Smooth muscle cell (in vitro differentiated cells): ENCODE results near the gene RAD23B. TPM values are rescaled to one million over a fixed set of nuclear protein-coding genes. Genes with fewer than 3 reads are reported as not detected.

ENCODE experiments used
- DNase-seq: peaks from one replicate; lab custom pipeline; 2025; ENCODE audit not compliant: unreplicated experiment; lab: John Stamatoyannopoulos, UW
- H2AFZ ChIP-seq: fragments of 200-600 bp; sonication (generic); 2 replicates; pipeline ENCODE4 v1.6.0; 2016; ENCODE audit warnings: antibody characterized with exemption, low read depth, mild to moderate bottlenecking
- H3F3A ChIP-seq: fragments of 200-600 bp; sonication (generic); 2 replicates; pipeline ENCODE4 v1.6.0; 2017; ENCODE audit warnings: antibody characterized with exemption, low read depth
- H3K27ac ChIP-seq: fragments of 200-600 bp; sonication (generic); 2 replicates; pipeline ENCODE4 v1.5.1; 2016; ENCODE audit warnings: low read depth, mild to moderate bottlenecking
- H3K27me3 ChIP-seq: fragments of 200-600 bp; sonication (generic); 2 replicates; pipeline ENCODE4 v1.6.1; 2016; ENCODE audit warnings: low read depth, mild to moderate bottlenecking
- H3K36me3 ChIP-seq: fragments of 200-600 bp; sonication (generic); 2 replicates; pipeline ENCODE4 v1.5.1; 2016; ENCODE audit warnings: low read depth
- H3K4me1 ChIP-seq: fragments of 200-600 bp; sonication (generic); 2 replicates; pipeline ENCODE4 v1.5.1; 2016; ENCODE audit warnings: low read depth
- H3K4me2 ChIP-seq: fragments of 200-600 bp; sonication (generic); 2 replicates; pipeline ENCODE4 v1.6.0; 2016; ENCODE audit warnings: mild to moderate bottlenecking
- H3K4me3 ChIP-seq: fragments of 200-600 bp; sonication (generic); 2 replicates; pipeline ENCODE4 v1.5.1; 2016; ENCODE audit warnings: mild to moderate bottlenecking
- H3K79me2 ChIP-seq: fragments of 200-600 bp; sonication (generic); 2 replicates; pipeline ENCODE4 v1.6.0; 2016; ENCODE audit warnings: low read depth, mild to moderate bottlenecking
- H3K9ac ChIP-seq: fragments of 200-600 bp; sonication (generic); 2 replicates; pipeline ENCODE4 v1.6.0; 2016; ENCODE audit warnings: low read depth
- H3K9me3 ChIP-seq: fragments of 200-600 bp; sonication (generic); replicated peaks from 2 replicates; pipeline ENCODE4 v1.5.1; 2016; ENCODE audit warnings: low read depth
- H4K20me1 ChIP-seq: fragments of 200-600 bp; sonication (generic); 2 replicates; pipeline ENCODE4 v1.6.0; 2016; ENCODE audit warnings: low read depth
- WGBS: methylation state at CpG from one replicate; pipeline ENCODE4 v1.1.7; 2016; ENCODE audit warnings: low lambda C conversion rate; 5-methylcytosine and 5-hydroxymethylcytosine counted together
- polyA plus RNA-seq: library from polyadenylated mRNA; unstranded; fragments of >200 nt; fragmentation: Nextera tagmentation; extraction: Ambion mirVana; gene quantifications from 2 replicates; pipeline ENCODE4 v1.2.1, GENCODE V29; 2016
- total RNA-seq: library from RNA; depleted of rRNA; stranded (reverse); fragments of >200 nt; gene quantifications from 2 replicates; pipeline ENCODE4 v1.2.3, GENCODE V29; 2014
- TF ChIP-seq, protein P1 (sequence below): fragments of 200-600 bp; sonication (generic); IDR thresholded peaks from 2 replicates; pipeline ENCODE4 v1.5.1; 2017; ENCODE audit warnings: borderline replicate concordance, mild to moderate bottlenecking, antibody characterized with exemption; ENCODE audit not compliant: insufficient read depth, poor library complexity, severe bottlenecking

RAD23B gene
- total and polyA plus RNA-seq, 2 experiments from 2014 or later, result 11.0 to 112 TPM

DNA sequence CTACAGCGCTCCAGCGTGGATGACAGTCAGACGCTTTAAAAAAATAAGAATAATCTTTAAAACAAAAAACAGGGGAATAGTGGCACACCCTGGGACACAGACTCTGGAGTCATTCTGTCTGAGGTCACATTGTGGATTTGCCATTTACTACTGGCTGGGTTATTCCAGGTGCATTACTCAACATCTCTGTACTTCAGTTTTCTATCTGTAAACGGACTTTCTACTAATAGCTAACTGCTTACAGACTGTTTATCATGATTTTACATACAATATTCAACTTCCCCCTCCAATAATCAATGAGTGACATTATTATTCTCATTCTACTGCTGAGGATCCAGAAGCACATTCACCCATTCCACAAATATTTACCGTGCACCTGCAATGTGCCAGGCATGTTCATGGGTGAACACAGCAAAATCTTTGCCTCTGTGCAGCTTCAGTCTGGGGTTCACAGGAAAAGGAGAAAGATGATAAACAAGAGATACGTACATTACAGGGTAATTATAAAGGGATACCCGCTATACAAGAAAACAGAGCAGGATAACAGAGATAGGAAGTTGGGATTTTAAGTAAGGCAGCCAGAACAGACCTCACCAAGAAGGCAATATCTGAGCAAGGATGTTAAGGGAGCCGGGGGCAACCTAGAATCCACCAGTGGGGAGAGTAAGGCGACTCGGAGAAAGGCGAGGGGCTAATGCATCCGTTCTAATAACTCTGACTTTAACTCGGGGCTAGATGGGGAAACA is 984 bp upstream of the RAD23B start:
- 35% methylated on average over 13 of the region's 13 CpGs for whole genome bisulfite sequencing
- H3F3A ChIP-seq, result no peaks in the 10 kb centered on the region

DNA sequence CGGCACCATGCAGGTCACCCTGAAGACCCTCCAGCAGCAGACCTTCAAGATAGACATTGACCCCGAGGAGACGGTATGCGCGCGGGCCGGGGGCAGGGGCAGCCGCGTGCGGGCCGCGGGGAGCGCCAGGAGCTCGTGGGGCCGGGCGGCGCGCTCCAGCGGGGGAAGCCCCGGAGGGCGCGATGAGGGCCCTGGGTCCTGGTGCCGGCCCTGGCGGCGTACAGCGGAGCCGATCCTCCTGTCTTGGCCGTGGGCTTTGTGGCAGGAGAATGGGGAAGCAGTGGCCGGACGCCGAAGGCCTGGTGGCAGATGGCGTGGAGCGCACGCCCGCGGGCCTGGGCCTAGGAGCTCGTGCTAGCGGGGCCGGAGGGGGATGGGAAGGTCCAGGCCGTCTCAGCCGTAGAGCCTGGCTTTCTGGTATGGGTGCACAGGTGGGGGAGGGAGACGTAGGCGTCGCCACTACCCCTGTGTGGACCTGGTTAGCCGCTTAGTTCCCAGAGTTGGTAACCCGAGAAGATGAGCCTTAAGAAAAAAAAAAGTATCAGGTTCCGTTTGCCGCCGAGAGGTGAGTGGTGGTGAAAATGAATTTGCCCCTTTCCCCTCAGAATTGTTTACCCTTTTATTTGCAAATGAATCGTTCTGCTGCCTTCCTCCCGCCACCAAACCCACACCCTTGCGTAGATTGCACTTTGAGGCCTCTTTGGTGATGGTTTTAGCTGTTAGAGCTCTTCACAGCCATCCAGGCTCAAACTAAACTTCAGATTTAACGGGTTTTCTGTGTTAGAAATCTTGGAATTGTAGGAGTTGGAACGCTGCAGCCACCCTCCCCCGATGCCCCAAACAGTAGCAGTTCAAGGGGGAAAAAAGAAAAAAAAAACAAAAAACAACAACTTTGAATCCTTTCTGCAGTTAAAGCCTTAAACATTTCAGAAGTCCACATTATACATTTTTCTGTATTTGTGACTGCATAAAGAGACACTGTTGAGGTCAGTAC is 841 bp downstream of the RAD23B start:
- H3K79me2 ChIP-seq, result peaks cover 58% of the 10 kb centered on the region
- H3K4me2 ChIP-seq, result peak overlapping the region; percentile 97
- H4K20me1 ChIP-seq, result peaks cover 51% of the 10 kb centered on the region
- 1% methylated on average over 42 of the region's 55 CpGs for WGBS
- H3K4me3 ChIP-seq, result peak overlapping the region; percentile 91
- no peaks in the 10 kb centered on the region for H3F3A ChIP-seq
- DNase-seq, result peak; percentile 53
- peak overlapping the region; percentile 41 for H2AFZ ChIP-seq
- peak overlapping the region; percentile 97 for H3K9ac ChIP-seq
- no peaks in the 10 kb centered on the region for H3K36me3 ChIP-seq
- no peaks in the 10 kb centered on the region for H3K9me3 ChIP-seq
- peaks cover 21% of the 10 kb centered on the region for H3K4me1 ChIP-seq
- TF ChIP-seq, protein P1, sequence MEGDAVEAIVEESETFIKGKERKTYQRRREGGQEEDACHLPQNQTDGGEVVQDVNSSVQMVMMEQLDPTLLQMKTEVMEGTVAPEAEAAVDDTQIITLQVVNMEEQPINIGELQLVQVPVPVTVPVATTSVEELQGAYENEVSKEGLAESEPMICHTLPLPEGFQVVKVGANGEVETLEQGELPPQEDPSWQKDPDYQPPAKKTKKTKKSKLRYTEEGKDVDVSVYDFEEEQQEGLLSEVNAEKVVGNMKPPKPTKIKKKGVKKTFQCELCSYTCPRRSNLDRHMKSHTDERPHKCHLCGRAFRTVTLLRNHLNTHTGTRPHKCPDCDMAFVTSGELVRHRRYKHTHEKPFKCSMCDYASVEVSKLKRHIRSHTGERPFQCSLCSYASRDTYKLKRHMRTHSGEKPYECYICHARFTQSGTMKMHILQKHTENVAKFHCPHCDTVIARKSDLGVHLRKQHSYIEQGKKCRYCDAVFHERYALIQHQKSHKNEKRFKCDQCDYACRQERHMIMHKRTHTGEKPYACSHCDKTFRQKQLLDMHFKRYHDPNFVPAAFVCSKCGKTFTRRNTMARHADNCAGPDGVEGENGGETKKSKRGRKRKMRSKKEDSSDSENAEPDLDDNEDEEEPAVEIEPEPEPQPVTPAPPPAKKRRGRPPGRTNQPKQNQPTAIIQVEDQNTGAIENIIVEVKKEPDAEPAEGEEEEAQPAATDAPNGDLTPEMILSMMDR, result no peak
- H3K27ac ChIP-seq, result peak overlapping the region; percentile 98
- H3K27me3 ChIP-seq, result no peaks in the 10 kb centered on the region

More for the DNA sequence above, 984 bp upstream of the RAD23B start:
- no peak for DNase-seq
- Histone ChIP-seq H3K79me2 (peaks cover 40% of the 10 kb centered on the region), H2AFZ (peak overlapping the region; percentile 88), H3K36me3 (no peaks in the 10 kb centered on the region), H3K27ac (peak overlapping the region; percentile 79), H3K9ac (peak overlapping the region; percentile 86), H3K9me3 (no peaks in the 10 kb centered on the region), H4K20me1 (peaks cover 33% of the 10 kb centered on the region), H3K27me3 (no peaks in the 10 kb centered on the region), H3K4me2 (peak overlapping the region; percentile 87), H3K4me3 (peak overlapping the region; percentile 61), H3K4me1 (peaks cover 18% of the 10 kb centered on the region)
- TF ChIP-seq, protein P1, result no peak

DNA sequence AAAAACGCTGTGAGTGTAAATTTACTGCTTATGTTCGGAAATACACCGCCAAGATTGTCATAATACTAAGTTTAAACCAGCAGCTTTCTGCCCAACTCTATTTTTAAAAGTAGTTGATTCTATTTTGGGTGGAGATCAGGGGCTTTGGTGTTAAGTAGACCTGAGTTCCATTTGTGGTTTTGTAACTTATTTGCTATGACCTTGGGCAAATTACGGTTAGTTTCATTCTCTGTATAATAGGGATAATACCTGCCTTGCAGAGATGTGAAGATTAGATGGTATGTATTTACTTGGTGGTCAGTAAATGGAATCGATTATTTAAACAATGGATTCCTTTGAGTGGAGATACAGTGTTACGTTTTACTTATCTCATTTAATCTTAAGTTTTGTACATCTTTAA is 1.6 kb downstream of the RAD23B start:
- Histone ChIP-seq H3K4me1 (peaks cover 21% of the 10 kb centered on the region), H3K27ac (peak overlapping the region; percentile 98), H4K20me1 (peaks cover 58% of the 10 kb centered on the region), H3F3A (no peaks in the 10 kb centered on the region), H3K79me2 (peaks cover 65% of the 10 kb centered on the region), H3K9ac (peak overlapping the region; percentile 97), H2AFZ (no peak overlapping the region), H3K4me2 (peak overlapping the region; percentile 97), H3K27me3 (no peaks in the 10 kb centered on the region), H3K36me3 (no peaks in the 10 kb centered on the region), H3K9me3 (no peaks in the 10 kb centered on the region), H3K4me3 (peak overlapping the region; percentile 91)
- no peak for DNase-seq
- TF ChIP-seq, protein P1, result no peak
- 5% methylated on average over 6 of the region's 6 CpGs for WGBS
